ENCODE results near the gene HIVEP3.
"Not testable (repeated sequence)": the region's sequence is repeated elsewhere in the genome, so short reads cannot be mapped to it uniquely, and the experiment has no call there.

Gene HIVEP3

GRCh38 chr1:41950820-41951219 is 32.1 kb upstream of the HIVEP3 start:
- WGBS (ENCODE audit: insufficient coverage, insufficient read length): no CpG with 5 or more reads among the region's 1 CpG
- Histone ChIP-seq H3K9me3 (ENCODE audit: control insufficient read depth, insufficient read depth, low read length) (no peaks in the 10 kb centered on the region), H3K27me3 (ENCODE audit: control insufficient read depth, insufficient read depth, low read length) (no peaks in the 10 kb centered on the region), H3K4me3 (ENCODE audit: low read length) (no peak overlapping the region), H3K4me1 (ENCODE audit: control insufficient read depth, insufficient read depth, low read length) (no peaks in the 10 kb centered on the region), H3K27ac (ENCODE audit: low read length) (no peak overlapping the region), H3K36me3 (ENCODE audit: control insufficient read depth, insufficient read depth, low read length) (no peaks in the 10 kb centered on the region)
- DNase-seq (ENCODE audit: low read depth, low spot score): no peak

DNA sequence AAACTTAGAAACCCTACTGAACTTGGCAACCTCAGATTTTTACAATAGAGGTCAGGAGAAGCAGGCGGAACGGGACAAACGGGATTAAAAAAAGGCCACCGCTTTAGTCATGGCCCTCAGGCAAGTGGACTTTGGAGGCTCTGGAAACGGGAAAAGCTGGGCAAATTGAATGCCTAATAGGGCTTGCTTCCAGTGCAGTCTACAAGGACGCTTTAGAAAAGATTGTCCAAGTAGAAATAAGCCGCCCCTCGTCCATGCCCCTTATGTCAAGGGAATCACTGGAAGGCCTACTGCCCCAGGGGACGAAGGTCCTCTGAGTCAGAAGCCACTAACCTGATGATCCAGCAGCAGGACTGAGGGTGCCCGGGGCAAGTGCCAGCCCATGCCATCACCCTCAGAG is 27.2 kb upstream of the HIVEP3 start:
- not testable (repeated sequence) for H3K27me3 ChIP-seq (ENCODE audit: control insufficient read depth, insufficient read depth, low read length); H3K27ac ChIP-seq (ENCODE audit: low read length); H3K9me3 ChIP-seq (ENCODE audit: control insufficient read depth, insufficient read depth, low read length); H3K4me3 ChIP-seq (ENCODE audit: low read length); DNase-seq (ENCODE audit: low read depth, low spot score); H3K4me1 ChIP-seq (ENCODE audit: control insufficient read depth, insufficient read depth, low read length); H3K36me3 ChIP-seq (ENCODE audit: control insufficient read depth, insufficient read depth, low read length)
- WGBS (ENCODE audit: insufficient coverage, insufficient read length): no CpG with 5 or more reads among the region's 10 CpGs

- H3K36me3 ChIP-seq (ENCODE audit: control insufficient read depth, insufficient read depth, low read length): no peaks in the 10 kb centered on the region
- WGBS (ENCODE audit: insufficient coverage, insufficient read length): no CpG with 5 or more reads among the region's 1 CpG
Measured at GRCh38 chr1:41943717-41944116, 25.0 kb upstream of the HIVEP3 start.

GRCh38 chr1:41942278-41942677 is 23.6 kb upstream of the HIVEP3 start:
- H3K27me3 ChIP-seq (ENCODE audit: control insufficient read depth, insufficient read depth, low read length): no peaks in the 10 kb centered on the region
- no peaks in the 10 kb centered on the region for H3K9me3 ChIP-seq (ENCODE audit: control insufficient read depth, insufficient read depth, low read length)
- no peaks in the 10 kb centered on the region for H3K4me1 ChIP-seq (ENCODE audit: control insufficient read depth, insufficient read depth, low read length)
- no peaks in the 10 kb centered on the region for H3K36me3 ChIP-seq (ENCODE audit: control insufficient read depth, insufficient read depth, low read length)
- DNase-seq (ENCODE audit: low read depth, low spot score): no peak
- H3K4me3 ChIP-seq (ENCODE audit: low read length): no peak overlapping the region
- H3K27ac ChIP-seq (ENCODE audit: low read length): no peak overlapping the region

More at GRCh38 chr1:41943717-41944116, 25.0 kb upstream of the HIVEP3 start:
- H3K27ac ChIP-seq (ENCODE audit: low read length): no peak overlapping the region
- H3K27me3 ChIP-seq (ENCODE audit: control insufficient read depth, insufficient read depth, low read length): no peaks in the 10 kb centered on the region
- no peak for DNase-seq (ENCODE audit: low read depth, low spot score)
- no peaks in the 10 kb centered on the region for H3K4me1 ChIP-seq (ENCODE audit: control insufficient read depth, insufficient read depth, low read length)
- no peak overlapping the region for H3K4me3 ChIP-seq (ENCODE audit: low read length)
- H3K9me3 ChIP-seq (ENCODE audit: control insufficient read depth, insufficient read depth, low read length): no peaks in the 10 kb centered on the region

DNA sequence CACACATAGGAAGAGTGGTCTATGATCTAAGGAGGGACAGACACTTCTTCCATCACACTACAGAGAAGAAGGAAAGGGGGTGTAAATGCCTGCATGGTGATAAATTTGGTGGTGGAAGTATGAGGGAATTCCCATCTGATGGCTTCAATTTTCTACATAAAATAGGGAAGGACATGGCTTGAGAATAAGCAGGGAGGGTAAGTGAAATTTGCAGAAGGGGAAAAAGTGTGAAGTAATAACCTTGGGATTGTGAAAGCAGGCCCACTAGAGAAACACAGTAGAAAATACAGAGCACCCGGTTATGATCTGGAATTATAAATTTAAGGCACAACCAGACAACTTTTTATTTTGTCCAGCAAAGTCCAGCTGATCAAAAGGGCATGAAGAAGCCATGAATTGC is 22.7 kb upstream of the HIVEP3 start:
- Histone ChIP-seq H3K27ac (ENCODE audit: low read length) (no peak overlapping the region), H3K4me1 (ENCODE audit: control insufficient read depth, insufficient read depth, low read length) (no peaks in the 10 kb centered on the region), H3K36me3 (ENCODE audit: control insufficient read depth, insufficient read depth, low read length) (no peaks in the 10 kb centered on the region), H3K27me3 (ENCODE audit: control insufficient read depth, insufficient read depth, low read length) (no peaks in the 10 kb centered on the region), H3K4me3 (ENCODE audit: low read length) (no peak overlapping the region), H3K9me3 (ENCODE audit: control insufficient read depth, insufficient read depth, low read length) (no peaks in the 10 kb centered on the region)
- WGBS (ENCODE audit: insufficient coverage, insufficient read length): no CpG with 5 or more reads among the region's 1 CpG
- DNase-seq (ENCODE audit: low read depth, low spot score): no peak

DNA sequence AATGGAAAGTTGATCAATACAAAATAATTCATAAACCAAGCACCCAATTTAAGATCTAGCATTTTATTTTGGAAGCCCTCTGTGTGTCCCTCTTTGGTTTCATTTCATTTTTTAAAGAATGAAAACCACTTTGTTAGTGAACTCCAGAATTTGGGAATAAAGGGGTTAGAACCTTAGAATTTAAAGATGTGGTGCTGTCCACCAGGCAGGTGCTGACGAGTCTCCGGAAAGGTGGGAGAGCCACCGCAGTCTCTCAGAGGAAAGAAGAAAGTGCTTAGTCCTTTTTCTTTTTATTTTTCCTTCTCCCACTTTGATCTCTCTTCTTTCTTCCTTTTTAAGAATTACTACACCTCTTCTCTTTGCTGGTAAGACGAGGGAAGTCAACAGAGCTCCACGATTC is 20.5 kb upstream of the HIVEP3 start:
- Histone ChIP-seq H3K4me3 (ENCODE audit: low read length) (no peak overlapping the region), H3K4me1 (ENCODE audit: control insufficient read depth, insufficient read depth, low read length) (no peaks in the 10 kb centered on the region), H3K9me3 (ENCODE audit: control insufficient read depth, insufficient read depth, low read length) (no peaks in the 10 kb centered on the region), H3K36me3 (ENCODE audit: control insufficient read depth, insufficient read depth, low read length) (no peaks in the 10 kb centered on the region), H3K27ac (ENCODE audit: low read length) (no peak overlapping the region), H3K27me3 (ENCODE audit: control insufficient read depth, insufficient read depth, low read length) (no peaks in the 10 kb centered on the region)
- no peak for DNase-seq (ENCODE audit: low read depth, low spot score)
- no CpG with 5 or more reads among the region's 5 CpGs for WGBS (ENCODE audit: insufficient coverage, insufficient read length)

- no peak for DNase-seq (ENCODE audit: low read depth, low spot score)
- H3K9me3 ChIP-seq (ENCODE audit: control insufficient read depth, insufficient read depth, low read length): no peaks in the 10 kb centered on the region
- no peaks in the 10 kb centered on the region for H3K27me3 ChIP-seq (ENCODE audit: control insufficient read depth, insufficient read depth, low read length)
- H3K4me1 ChIP-seq (ENCODE audit: control insufficient read depth, insufficient read depth, low read length): no peaks in the 10 kb centered on the region
- H3K36me3 ChIP-seq (ENCODE audit: control insufficient read depth, insufficient read depth, low read length): no peaks in the 10 kb centered on the region
- no peak overlapping the region for H3K27ac ChIP-seq (ENCODE audit: low read length)
- WGBS (ENCODE audit: insufficient coverage, insufficient read length): no CpG with 5 or more reads among the region's 2 CpGs
- no peak overlapping the region for H3K4me3 ChIP-seq (ENCODE audit: low read length)
Measured at GRCh38 chr1:41936107-41936506, 17.4 kb upstream of the HIVEP3 start.

DNA sequence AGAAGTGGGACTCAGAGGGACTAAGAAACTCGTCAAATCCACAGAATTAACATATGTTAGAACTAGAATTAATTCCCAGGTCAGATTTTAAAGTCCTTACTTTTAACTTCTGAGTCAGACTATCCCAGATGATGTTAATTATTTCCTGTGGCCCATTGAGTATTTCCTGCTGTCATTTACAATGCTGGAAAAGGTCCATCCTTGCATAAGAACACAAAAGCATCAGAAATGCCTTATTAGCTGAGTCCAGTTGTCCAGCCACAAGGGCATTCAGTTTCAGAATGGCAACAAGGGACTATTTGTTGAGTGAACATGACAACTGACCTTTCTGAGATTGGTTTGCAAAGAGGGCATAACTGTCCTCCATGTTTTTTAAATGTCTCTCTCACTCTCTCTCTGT is 16.5 kb upstream of the HIVEP3 start:
- H3K9me3 ChIP-seq (ENCODE audit: control insufficient read depth, insufficient read depth, low read length): no peaks in the 10 kb centered on the region
- H3K36me3 ChIP-seq (ENCODE audit: control insufficient read depth, insufficient read depth, low read length): no peaks in the 10 kb centered on the region
- DNase-seq (ENCODE audit: low read depth, low spot score): no peak
- no peak overlapping the region for H3K4me3 ChIP-seq (ENCODE audit: low read length)
- no peaks in the 10 kb centered on the region for H3K4me1 ChIP-seq (ENCODE audit: control insufficient read depth, insufficient read depth, low read length)
- no peak overlapping the region for H3K27ac ChIP-seq (ENCODE audit: low read length)
- no peaks in the 10 kb centered on the region for H3K27me3 ChIP-seq (ENCODE audit: control insufficient read depth, insufficient read depth, low read length)
- no CpG with 5 or more reads among the region's 1 CpG for WGBS (ENCODE audit: insufficient coverage, insufficient read length)

DNA sequence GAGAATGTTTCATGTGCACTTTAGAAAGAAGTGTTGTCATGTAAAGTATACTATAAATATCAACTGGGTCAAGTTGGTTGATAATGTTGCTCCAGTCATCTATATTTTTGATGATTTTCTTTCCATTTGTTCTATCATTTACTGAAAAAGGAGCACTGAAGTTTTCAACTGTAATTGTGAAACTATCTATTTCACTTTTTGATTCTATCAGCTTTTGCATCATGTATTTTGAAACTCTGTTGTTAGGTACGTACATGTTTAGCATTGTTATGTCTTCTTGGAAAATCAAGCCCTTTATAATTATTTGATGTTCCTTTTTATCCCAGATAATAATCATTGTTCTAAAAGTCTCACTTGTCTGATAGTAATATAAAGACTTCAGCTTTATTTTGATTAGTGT is 14.4 kb upstream of the HIVEP3 start:
- no peak for DNase-seq (ENCODE audit: low read depth, low spot score)
- Histone ChIP-seq H3K27ac (ENCODE audit: low read length) (no peak overlapping the region), H3K4me1 (ENCODE audit: control insufficient read depth, insufficient read depth, low read length) (no peaks in the 10 kb centered on the region), H3K4me3 (ENCODE audit: low read length) (no peak overlapping the region), H3K27me3 (ENCODE audit: control insufficient read depth, insufficient read depth, low read length) (no peaks in the 10 kb centered on the region), H3K36me3 (ENCODE audit: control insufficient read depth, insufficient read depth, low read length) (no peaks in the 10 kb centered on the region), H3K9me3 (ENCODE audit: control insufficient read depth, insufficient read depth, low read length) (no peaks in the 10 kb centered on the region)
- no CpG with 5 or more reads among the region's 1 CpG for WGBS (ENCODE audit: insufficient coverage, insufficient read length)

DNA sequence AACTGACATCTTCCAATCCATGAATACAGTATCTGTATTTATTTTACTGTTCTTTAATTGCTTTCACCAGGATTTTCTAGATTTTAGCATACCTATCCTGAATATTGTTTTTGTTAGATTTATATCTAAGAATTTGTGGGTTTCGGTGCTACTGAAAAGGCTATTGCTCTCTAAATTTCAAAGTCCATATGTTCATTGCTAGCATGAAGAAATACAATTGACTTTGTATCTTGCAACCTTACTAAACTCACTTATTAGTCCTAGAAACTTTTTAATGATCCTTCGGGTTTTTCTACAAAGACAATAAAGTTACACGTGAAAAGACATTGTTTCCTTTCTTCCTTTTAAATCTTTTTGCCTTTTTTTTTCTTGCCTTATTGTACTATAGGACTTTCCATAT is 12.9 kb upstream of the HIVEP3 start:
- H3K27ac ChIP-seq (ENCODE audit: low read length): no peak overlapping the region
- no peaks in the 10 kb centered on the region for H3K36me3 ChIP-seq (ENCODE audit: control insufficient read depth, insufficient read depth, low read length)
- H3K27me3 ChIP-seq (ENCODE audit: control insufficient read depth, insufficient read depth, low read length): no peaks in the 10 kb centered on the region
- no peaks in the 10 kb centered on the region for H3K4me1 ChIP-seq (ENCODE audit: control insufficient read depth, insufficient read depth, low read length)
- no peak overlapping the region for H3K4me3 ChIP-seq (ENCODE audit: low read length)
- no peak for DNase-seq (ENCODE audit: low read depth, low spot score)
- H3K9me3 ChIP-seq (ENCODE audit: control insufficient read depth, insufficient read depth, low read length): no peaks in the 10 kb centered on the region
- whole genome bisulfite sequencing (ENCODE audit: insufficient coverage, insufficient read length): no CpG with 5 or more reads among the region's 3 CpGs

GRCh38 chr1:41927118-41927517 is 8.4 kb upstream of the HIVEP3 start:
- DNase-seq (ENCODE audit: low read depth, low spot score): no peak
- Histone ChIP-seq H3K27me3 (ENCODE audit: control insufficient read depth, insufficient read depth, low read length) (no peaks in the 10 kb centered on the region), H3K27ac (ENCODE audit: low read length) (no peak overlapping the region)

More at GRCh38 chr1:41927118-41927517, 8.4 kb upstream of the HIVEP3 start:
- Histone ChIP-seq H3K4me3 (ENCODE audit: low read length) (no peak overlapping the region), H3K4me1 (ENCODE audit: control insufficient read depth, insufficient read depth, low read length) (no peaks in the 10 kb centered on the region), H3K36me3 (ENCODE audit: control insufficient read depth, insufficient read depth, low read length) (no peaks in the 10 kb centered on the region), H3K9me3 (ENCODE audit: control insufficient read depth, insufficient read depth, low read length) (no peaks in the 10 kb centered on the region)

Measured in iPS DF 6.9 (cell line).